ENCODE measurements around the gene ARHGEF19. TPM values are rescaled to one million over a fixed set of nuclear protein-coding genes. Genes with fewer than 3 reads are reported as not detected.

ARHGEF19 gene
- total and polyA plus RNA-seq, 2 of the 13 experiments (the other 11 are each of a cell fraction or from before 2014, with no cell fraction given): 1.7 to 1.8 TPM

DNA sequence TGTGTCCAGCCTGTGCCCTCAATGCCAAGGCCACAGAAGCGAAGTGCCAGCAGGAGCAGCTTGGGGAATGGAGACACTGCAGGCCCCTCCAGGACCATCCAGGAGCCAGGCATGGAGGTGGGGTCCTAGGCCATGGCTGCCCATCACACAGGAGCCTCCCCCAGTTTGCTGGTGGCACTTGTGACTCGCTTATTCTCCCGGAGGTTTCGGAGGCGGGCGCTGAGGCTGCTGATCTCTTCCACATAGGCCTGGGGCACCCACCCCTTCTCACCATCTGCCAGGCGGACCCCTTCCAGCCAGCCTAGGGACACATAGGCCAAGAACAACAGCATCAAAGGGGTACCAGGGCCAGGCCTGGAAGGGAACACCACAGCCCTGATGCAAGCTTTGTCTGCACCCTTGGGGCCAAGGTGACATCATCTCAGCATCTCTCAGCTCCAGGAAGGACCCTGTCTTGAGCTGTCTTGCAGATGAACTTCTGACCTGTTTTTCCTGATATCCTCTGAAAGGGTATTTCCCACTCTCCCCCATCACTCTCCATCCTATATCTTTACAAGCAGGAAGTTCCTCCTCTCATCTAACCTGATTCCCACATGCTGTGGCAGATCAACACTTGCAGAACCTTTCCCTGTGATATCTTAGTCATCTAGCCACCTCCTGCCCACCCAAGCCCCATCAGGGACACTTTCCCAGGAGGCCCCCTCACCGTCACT is 13.9 kb downstream of the ARHGEF19 start:
- H3K4me2 ChIP-seq (ENCODE audit: low read depth, low read length): no peak overlapping the region
- H3K27ac ChIP-seq (ENCODE audit: extremely low read length, insufficient read depth, low read length): no peak overlapping the region
- H2AFZ ChIP-seq (ENCODE audit: low read length): no peak overlapping the region
- no TSS peak for BruUV-seq (replicated peaks)
- POLR2A ChIA-PET: no interaction called here
- in situ Hi-C loops (cut with HindIII; ENCODE audit: extremely low pct_ligation_motif_present, low pct_unique_long_range_greater_than_20kb): no loop called here
- H4K20me1 ChIP-seq (ENCODE audit: insufficient read depth, low read length): no peaks in the 10 kb centered on the region
- CTCF ChIA-PET (ENCODE audit: low intra/inter-chr PET ratio, low total read pairs): no interaction called here
- no peak for DNase-seq (ENCODE audit: low spot score)
- WGBS (ENCODE audit: low lambda C conversion rate): 54% methylated on average over 1 of the region's 8 CpGs
- no peaks in the 10 kb centered on the region for H3K36me3 ChIP-seq (replicated peaks in 1 of 2; ENCODE audit: control insufficient read depth in 1 of 2, insufficient read depth in 2 of 2, low read length in 2 of 2)
- no peak for ATAC-seq
- no peak overlapping the region for H3K4me3 ChIP-seq (replicated peaks in 1 of 3; ENCODE audit: insufficient read depth in 1 of 3, low read depth in 2 of 3, low read length in 3 of 3)
- no peak overlapping the region for H3K9ac ChIP-seq (ENCODE audit: insufficient read depth, low read depth, low read length)
- no peaks in the 10 kb centered on the region; the same call in 1 of the 2 replicates for H3K4me1 ChIP-seq (ENCODE audit: insufficient read depth, low read length)
- H3K27me3 ChIP-seq (ENCODE audit: control insufficient read depth in 1 of 2, insufficient read depth in 2 of 2, low read length in 2 of 2): no peaks in the 10 kb centered on the region
- FAIRE-seq: no peak
- H3K79me2 ChIP-seq (ENCODE audit: insufficient read depth, low read length): no peaks in the 10 kb centered on the region
- intact Hi-C loops (cut with micrococcal nuclease; ENCODE audit: unreplicated experiment): no loop called here
- H3K9me3 ChIP-seq (ENCODE audit: low read length): no peaks in the 10 kb centered on the region
- TF ChIP-seq GTF3A (CRISPR knock-in tag; conservative IDR thresholded peaks at IDR 0.05) (no peak), ZSCAN20 (CRISPR knock-in tag; IDR thresholded peaks at IDR 0.05; ENCODE audit: borderline replicate concordance) (no peak), NR2F1 (CRISPR knock-in tag; IDR thresholded peaks at IDR 0.05) (no peak), ZMAT3 (CRISPR knock-in tag; conservative IDR thresholded peaks at IDR 0.05) (no peak), ZNF260 (CRISPR knock-in tag; IDR thresholded peaks at IDR 0.05; ENCODE audit: borderline replicate concordance, low read depth) (no peak), CBX1 (IDR thresholded peaks at IDR 0.05; ENCODE audit: low read depth) (no peak), GABPB1 (CRISPR knock-in tag; IDR thresholded peaks at IDR 0.05) (no peak), ISL2 (CRISPR knock-in tag; IDR thresholded peaks at IDR 0.05) (no peak), JUND (CRISPR knock-in tag; IDR thresholded peaks at IDR 0.05) (no peak), ZNF224 (CRISPR knock-in tag; IDR thresholded peaks at IDR 0.05) (no peak)
- TF ChIP-seq, protein P1, sequence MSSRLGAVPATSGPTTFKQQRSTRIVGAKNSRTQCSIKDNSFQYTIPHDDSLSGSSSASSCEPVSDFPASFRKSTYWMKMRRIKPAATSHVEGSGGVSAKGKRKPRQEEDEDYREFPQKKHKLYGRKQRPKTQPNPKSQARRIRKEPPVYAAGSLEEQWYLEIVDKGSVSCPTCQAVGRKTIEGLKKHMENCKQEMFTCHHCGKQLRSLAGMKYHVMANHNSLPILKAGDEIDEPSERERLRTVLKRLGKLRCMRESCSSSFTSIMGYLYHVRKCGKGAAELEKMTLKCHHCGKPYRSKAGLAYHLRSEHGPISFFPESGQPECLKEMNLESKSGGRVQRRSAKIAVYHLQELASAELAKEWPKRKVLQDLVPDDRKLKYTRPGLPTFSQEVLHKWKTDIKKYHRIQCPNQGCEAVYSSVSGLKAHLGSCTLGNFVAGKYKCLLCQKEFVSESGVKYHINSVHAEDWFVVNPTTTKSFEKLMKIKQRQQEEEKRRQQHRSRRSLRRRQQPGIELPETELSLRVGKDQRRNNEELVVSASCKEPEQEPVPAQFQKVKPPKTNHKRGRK (CRISPR knock-in tag; IDR thresholded peaks at IDR 0.05): no peak
- TF ChIP-seq, protein P2, sequence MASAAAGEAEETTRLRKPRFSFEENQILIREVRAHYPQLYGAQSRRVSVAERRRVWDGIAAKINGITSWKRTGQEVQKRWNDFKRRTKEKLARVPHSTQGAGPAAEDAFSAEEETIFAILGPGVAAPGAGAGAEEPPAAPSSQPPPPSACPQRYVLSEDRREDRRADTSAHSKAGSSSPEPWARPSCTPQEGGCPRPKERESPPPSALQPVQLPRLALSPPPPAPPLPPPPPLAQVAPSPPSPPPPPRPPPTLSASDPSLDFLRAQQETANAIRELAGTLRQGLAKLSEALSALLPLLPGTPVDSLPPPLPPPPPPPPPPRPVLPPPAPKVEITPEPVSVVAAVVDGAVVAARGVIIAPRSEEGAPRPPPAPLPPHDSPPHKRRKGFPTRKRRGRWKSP (CRISPR knock-in tag; IDR thresholded peaks at IDR 0.05): no peak
- TF ChIP-seq, protein P3, sequence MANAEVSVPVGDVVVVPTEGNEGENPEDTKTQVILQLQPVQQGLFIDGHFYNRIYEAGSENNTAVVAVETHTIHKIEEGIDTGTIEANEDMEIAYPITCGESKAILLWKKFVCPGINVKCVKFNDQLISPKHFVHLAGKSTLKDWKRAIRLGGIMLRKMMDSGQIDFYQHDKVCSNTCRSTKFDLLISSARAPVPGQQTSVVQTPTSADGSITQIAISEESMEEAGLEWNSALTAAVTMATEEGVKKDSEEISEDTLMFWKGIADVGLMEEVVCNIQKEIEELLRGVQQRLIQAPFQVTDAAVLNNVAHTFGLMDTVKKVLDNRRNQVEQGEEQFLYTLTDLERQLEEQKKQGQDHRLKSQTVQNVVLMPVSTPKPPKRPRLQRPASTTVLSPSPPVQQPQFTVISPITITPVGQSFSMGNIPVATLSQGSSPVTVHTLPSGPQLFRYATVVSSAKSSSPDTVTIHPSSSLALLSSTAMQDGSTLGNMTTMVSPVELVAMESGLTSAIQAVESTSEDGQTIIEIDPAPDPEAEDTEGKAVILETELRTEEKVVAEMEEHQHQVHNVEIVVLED (CRISPR knock-in tag; IDR thresholded peaks at IDR 0.05; ENCODE audit: borderline replicate concordance): no peak
- TF ChIP-seq, protein P4, sequence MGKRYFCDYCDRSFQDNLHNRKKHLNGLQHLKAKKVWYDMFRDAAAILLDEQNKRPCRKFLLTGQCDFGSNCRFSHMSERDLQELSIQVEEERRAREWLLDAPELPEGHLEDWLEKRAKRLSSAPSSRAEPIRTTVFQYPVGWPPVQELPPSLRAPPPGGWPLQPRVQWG (CRISPR knock-in tag; IDR thresholded peaks at IDR 0.05; ENCODE audit: borderline replicate concordance, low read depth): no peak
- TF ChIP-seq, protein P5, sequence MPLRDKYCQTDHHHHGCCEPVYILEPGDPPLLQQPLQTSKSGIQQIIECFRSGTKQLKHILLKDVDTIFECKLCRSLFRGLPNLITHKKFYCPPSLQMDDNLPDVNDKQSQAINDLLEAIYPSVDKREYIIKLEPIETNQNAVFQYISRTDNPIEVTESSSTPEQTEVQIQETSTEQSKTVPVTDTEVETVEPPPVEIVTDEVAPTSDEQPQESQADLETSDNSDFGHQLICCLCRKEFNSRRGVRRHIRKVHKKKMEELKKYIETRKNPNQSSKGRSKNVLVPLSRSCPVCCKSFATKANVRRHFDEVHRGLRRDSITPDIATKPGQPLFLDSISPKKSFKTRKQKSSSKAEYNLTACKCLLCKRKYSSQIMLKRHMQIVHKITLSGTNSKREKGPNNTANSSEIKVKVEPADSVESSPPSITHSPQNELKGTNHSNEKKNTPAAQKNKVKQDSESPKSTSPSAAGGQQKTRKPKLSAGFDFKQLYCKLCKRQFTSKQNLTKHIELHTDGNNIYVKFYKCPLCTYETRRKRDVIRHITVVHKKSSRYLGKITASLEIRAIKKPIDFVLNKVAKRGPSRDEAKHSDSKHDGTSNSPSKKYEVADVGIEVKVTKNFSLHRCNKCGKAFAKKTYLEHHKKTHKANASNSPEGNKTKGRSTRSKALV (CRISPR knock-in tag; IDR thresholded peaks at IDR 0.05): no peak
- TF ChIP-seq, protein P6, sequence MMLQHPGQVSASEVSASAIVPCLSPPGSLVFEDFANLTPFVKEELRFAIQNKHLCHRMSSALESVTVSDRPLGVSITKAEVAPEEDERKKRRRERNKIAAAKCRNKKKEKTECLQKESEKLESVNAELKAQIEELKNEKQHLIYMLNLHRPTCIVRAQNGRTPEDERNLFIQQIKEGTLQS (CRISPR knock-in tag; IDR thresholded peaks at IDR 0.05): no peak

Data from HepG2 (cell line).